Adrenal gland (tissue), 12 donors: Measurements from ENCODE around the gene TAPT1. TPM values are rescaled to one million over a fixed set of nuclear protein-coding genes. Genes with fewer than 3 reads are reported as not detected.
"Not testable (repeated sequence)": the region's sequence is repeated elsewhere in the genome, so short reads cannot be mapped to it uniquely, and the experiment has no call there.

Experiments
- DNase-seq, 7 donors: peaks; one replicate each; pipeline ENCODE4 v3.0.0-alpha.2; 2019 to 2020
- H3K27ac ChIP-seq, 5 donors: fragments of 200-600 bp; sonication (generic) in 4 of 5; 1 replicate in 3 of 5; 2 replicates in 2 of 5; pipeline versions ENCODE4 v1.5.1 to v1.8.0; 2016 to 2020; ENCODE audit warnings: mild to moderate bottlenecking in 1 of 5
- H3K27me3 ChIP-seq: fragments of 200-600 bp; 2 replicates; pipeline ENCODE4 v1.8.0; 2021
- H3K36me3 ChIP-seq, 2 donors: fragments of 200-600 bp; replicated peaks in 1 of 2; 1 replicate in 1 of 2; 2 replicates in 1 of 2; pipeline versions ENCODE4 v1.5.1 to v1.8.0; 2018 to 2022
- H3K4me1 ChIP-seq, 2 donors: fragments of 200-600 bp; replicated peaks in 1 of 2; 1 replicate in 1 of 2; 2 replicates in 1 of 2; pipeline versions ENCODE4 v1.5.1 to v1.8.0; 2018 to 2021
- H3K4me3 ChIP-seq, 4 donors: fragments of 200-600 bp; sonication (generic) in 3 of 4; one replicate each; pipeline ENCODE4 v1.5.1; 2016 to 2018
- H3K9me3 ChIP-seq, 3 donors: fragments of 200-600 bp; sonication (generic) in 1 of 3; replicated peaks in 1 of 3; 1 replicate in 2 of 3; 2 replicates in 1 of 3; pipeline versions ENCODE4 v1.5.1 to v1.8.0; 2016 to 2021
- POLR2A ChIP-seq, 2 donors: fragments of 450-650 bp; IDR thresholded peaks; one replicate each; pipeline ENCODE4 v1.6.1; 2017; ENCODE audit warnings: antibody characterized with exemption in 2 of 2, mild to moderate bottlenecking in 2 of 2, moderate library complexity in 1 of 2
- WGBS, 4 donors: extraction: QIAGEN DNeasy Blood & Tissue Kit in 2 of 4; methylation state at CpG; one replicate each; pipeline versions ENCODE4 v1.1.5 to v1.1.7; 2013 to 2017; 5-methylcytosine and 5-hydroxymethylcytosine counted together
- intact Hi-C, 2 donors: fragments of 100-400 bp; cut with DNase I; formaldehyde crosslinking; loops; one replicate each; pipeline versions ENCODE4 v1.14.1 to v1.15.0; 2022 to 2023
- polyA plus RNA-seq, 3 donors: library from polyadenylated mRNA; stranded (reverse); fragments of 200-250 nt in 2 of 3; fragments of 350-450 nt in 1 of 3; fragmentation: Illumina TruSeq in 1 of 3; extraction: RNeasy Lipid Tissue Mini Kit (QIAGEN cat#74804) in 1 of 3; gene quantifications; one replicate each; pipeline ENCODE4 v1.2.3, GENCODE V29; 2013 to 2014
- total RNA-seq, 9 donors: library from RNA; depleted of rRNA in 4 of 9; stranded (reverse); fragments of >200 nt in 4 of 9; fragments of 120-200 nt in 1 of 9; fragmentation: NEBNext Ultra II Directional in 1 of 9; extraction: Animal tissue kit (Norgen Biotek cat#: 25700) in 1 of 9; gene quantifications; one replicate each; pipeline versions ENCODE4 v1.1.0 to v1.2.4, GENCODE V29; 2013 to 2023
- TF ChIP-seq, protein P1 (sequence below), 6 experiments: fragments of 450-650 bp in 4 of 6; fragments of 200-600 bp in 2 of 6; sonication (generic) in 1 of 6; IDR thresholded peaks; 1 replicate in 5 of 6; 2 replicates in 1 of 6; pipeline versions ENCODE4 v1.5.1 to v1.8.0; 2016 to 2021; ENCODE audit warnings: antibody characterized with exemption in 6 of 6, mild to moderate bottlenecking in 2 of 6, moderate library complexity in 1 of 6
- donor health status: healthy with polysubstance abuse.
- donor health status: Bipolar disorder and iron deficiency.
- donor health status: DM: yes; HTN: yes; CAD: no.
- donor health status: DM: no; HTN: no; CAD: no.
- donor health status: DM: no; HTN: no; CAD: no.
- donor health status: DM: yes; HTN: yes; CAD: no.

TAPT1 gene
- total and polyA plus RNA-seq, 12 donors, result 33.2 to 119 (median 51.0) TPM

DNA sequence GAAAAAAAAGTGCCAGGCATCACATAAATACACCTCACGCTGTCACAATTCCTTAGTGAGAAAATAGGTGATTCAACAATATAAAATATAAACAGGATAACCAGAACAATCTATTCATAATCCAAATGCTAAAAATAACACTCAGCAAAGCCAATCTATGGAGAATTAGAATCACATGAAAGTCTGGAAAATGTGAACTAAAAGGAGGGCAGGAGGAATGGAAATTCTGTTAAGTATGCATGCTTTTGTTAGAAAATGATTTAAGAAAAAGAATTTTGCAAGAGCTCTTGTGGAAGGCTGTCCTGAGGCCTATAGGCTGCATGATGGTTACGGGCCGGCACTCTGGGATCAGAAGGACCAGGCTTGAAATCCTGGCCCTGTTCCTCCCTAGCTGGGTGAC, 71.8 kb downstream of the TAPT1 start:
- Histone ChIP-seq H3K36me3 (no peaks in the 10 kb centered on the region), H3K4me1 (peaks cover 0 to 6% of the 10 kb centered on the region in 2 donors), H3K4me3 (no peak overlapping the region), H3K27me3 (no peaks in the 10 kb centered on the region), H3K9me3 (no peaks in the 10 kb centered on the region), H3K27ac (no peak overlapping the region)
- TF ChIP-seq, protein P1, sequence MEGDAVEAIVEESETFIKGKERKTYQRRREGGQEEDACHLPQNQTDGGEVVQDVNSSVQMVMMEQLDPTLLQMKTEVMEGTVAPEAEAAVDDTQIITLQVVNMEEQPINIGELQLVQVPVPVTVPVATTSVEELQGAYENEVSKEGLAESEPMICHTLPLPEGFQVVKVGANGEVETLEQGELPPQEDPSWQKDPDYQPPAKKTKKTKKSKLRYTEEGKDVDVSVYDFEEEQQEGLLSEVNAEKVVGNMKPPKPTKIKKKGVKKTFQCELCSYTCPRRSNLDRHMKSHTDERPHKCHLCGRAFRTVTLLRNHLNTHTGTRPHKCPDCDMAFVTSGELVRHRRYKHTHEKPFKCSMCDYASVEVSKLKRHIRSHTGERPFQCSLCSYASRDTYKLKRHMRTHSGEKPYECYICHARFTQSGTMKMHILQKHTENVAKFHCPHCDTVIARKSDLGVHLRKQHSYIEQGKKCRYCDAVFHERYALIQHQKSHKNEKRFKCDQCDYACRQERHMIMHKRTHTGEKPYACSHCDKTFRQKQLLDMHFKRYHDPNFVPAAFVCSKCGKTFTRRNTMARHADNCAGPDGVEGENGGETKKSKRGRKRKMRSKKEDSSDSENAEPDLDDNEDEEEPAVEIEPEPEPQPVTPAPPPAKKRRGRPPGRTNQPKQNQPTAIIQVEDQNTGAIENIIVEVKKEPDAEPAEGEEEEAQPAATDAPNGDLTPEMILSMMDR (IDR thresholded peaks at IDR 0.05), result no peak
- no peak for TF ChIP-seq POLR2A (IDR thresholded peaks at IDR 0.05)
- intact Hi-C loops, result no loop called here
- DNase-seq, result no peak
- 95 to 99% (median 96%) methylated on average over 3 of the region's 3 CpGs for WGBS, 4 donors

DNA sequence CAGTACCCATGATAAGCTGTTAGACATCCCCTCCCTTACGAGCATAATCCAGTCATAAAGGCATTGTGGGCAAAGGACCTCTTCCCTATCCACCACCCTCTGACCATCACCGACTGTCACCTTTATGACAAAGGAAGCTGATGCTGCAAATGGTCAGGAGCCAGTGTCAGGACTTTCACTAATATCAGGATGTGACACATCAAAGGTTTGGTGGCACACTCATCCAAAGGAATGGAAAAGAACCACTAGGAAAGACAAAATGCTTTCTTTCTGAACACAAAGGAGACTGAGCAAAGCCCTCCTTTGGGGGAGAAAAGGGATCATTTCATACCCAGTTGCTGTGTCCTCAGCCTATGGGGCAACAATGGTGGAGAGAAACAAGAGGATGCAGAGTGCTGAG, 75.6 kb downstream of the TAPT1 start:
- intact Hi-C loops, result no loop called here
- 92 to 97% (median 94%) methylated on average over 2 of the region's 2 CpGs for WGBS, 4 donors
- DNase-seq, result no peak

DNA sequence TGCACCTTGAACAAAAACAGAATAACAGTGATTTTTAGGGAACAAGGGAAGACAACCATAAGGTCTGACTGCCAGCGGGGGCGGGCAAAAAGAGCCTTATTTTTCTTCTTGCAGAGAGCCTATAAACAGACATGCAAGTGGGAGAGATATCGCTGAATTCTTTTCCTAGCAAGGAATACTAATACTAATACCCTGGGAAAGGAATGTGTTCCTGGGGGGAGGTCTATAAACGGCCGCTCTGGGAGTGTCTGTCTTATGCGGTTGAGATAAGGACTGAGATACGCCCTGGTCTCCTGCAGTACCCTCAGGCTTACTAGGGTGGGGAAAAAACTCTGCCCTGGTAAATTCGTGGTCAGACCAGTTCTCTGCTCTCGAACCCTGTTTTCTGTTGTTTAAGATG, 81.4 kb downstream of the TAPT1 start:
- H3K27ac ChIP-seq, DNase-seq, H3K27me3 ChIP-seq, H3K4me1 ChIP-seq, intact Hi-C loops, H3K4me3 ChIP-seq, H3K36me3 ChIP-seq, H3K9me3 ChIP-seq: not testable (repeated sequence)
- WGBS, 4 donors, result 81 to 90% (median 89%) methylated on average over 9 of the region's 9 CpGs

More for the DNA sequence above, 75.6 kb downstream of the TAPT1 start:
- Histone ChIP-seq H3K27me3 (no peaks in the 10 kb centered on the region), H3K27ac (no peak overlapping the region), H3K36me3 (no peaks in the 10 kb centered on the region), H3K4me3 (no peak overlapping the region), H3K9me3 (no peaks in the 10 kb centered on the region), H3K4me1 (no peaks in the 10 kb centered on the region)
- no peak for TF ChIP-seq POLR2A (IDR thresholded peaks at IDR 0.05)
- TF ChIP-seq, protein P1 (IDR thresholded peaks at IDR 0.05), result no peak

DNA sequence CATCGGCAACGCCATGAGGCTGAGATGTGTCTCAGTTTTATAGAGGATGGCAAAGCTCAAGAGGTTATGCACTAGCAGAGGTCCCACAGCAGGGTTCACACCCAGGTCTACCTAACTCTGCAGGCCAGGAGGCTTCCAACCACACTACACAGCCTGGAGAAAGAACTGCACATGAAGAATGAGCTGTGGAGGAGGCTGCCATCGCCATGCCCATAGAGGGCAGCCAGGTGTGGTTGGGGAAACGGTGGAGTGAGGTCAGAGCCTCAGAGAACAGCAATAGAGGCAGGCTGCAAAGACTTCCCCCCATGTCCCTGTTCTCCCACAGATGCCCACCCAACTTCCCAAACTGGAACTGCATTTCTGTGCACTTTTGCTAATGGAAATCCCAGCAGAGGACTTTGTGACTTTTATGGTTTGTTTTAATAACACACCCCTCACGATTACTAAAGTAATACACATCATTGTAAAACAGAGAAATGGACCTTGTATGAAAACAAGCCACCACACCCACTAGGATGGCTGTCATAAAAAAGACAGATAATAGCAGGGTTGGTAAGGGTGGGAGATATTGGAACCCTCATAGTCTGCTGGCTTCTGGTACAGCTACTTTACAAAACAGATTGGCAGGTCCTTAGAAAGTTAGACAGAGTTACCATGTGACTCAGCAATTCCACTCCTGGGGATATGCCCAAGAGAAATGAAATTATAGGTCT, 83.5 kb downstream of the TAPT1 start:
- Histone ChIP-seq H3K27ac (no peak overlapping the region), H3K36me3 (no peaks in the 10 kb centered on the region), H3K4me3 (no peak overlapping the region), H3K4me1 (no peaks in the 10 kb centered on the region), H3K9me3 (no peaks in the 10 kb centered on the region), H3K27me3 (peaks cover 3% of the 10 kb centered on the region)
- 74 to 96% (median 82%) methylated on average over 3 to 5 of the region's 5 CpGs for WGBS, 4 donors
- no peak for TF ChIP-seq POLR2A (IDR thresholded peaks at IDR 0.05)
- TF ChIP-seq, protein P1 (IDR thresholded peaks at IDR 0.05), result no peak
- no peak for DNase-seq
- intact Hi-C loops, result no loop called here

DNA sequence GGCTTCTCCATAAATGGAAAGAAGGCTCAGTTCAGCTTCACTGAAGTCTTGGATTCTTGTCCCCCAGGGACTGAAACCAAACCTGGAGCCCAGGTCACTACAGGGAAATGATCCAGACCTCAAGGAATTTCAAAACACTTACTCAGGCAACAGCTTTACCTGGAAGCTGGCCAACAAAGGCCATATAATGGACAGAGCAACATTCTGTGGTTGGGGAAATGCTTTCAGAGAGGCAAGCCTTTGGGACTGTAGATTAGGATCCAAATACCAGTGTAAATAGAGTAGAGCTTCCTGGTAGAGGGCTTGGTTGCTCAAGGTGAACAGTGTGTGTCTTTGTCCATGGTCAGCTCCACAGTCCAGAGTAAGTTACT, 85.4 kb downstream of the TAPT1 start:
- Histone ChIP-seq H3K9me3 (no peaks in the 10 kb centered on the region), H3K36me3 (no peaks in the 10 kb centered on the region), H3K27me3 (peaks cover 3% of the 10 kb centered on the region), H3K4me3 (no peak overlapping the region), H3K27ac (no peak overlapping the region), H3K4me1 (no peaks in the 10 kb centered on the region)
- intact Hi-C loops, result no loop called here
- TF ChIP-seq, protein P1 (IDR thresholded peaks at IDR 0.05), result no peak
- no peak for TF ChIP-seq POLR2A (IDR thresholded peaks at IDR 0.05)
- peak in 1 of 7 donors; percentile 11 for DNase-seq
